B cell (primary cell): ENCODE data around the gene HECTD1. TPM values are rescaled to one million over a fixed set of nuclear protein-coding genes. Genes with fewer than 3 reads are reported as not detected.

ENCODE experiments used
- ATAC-seq: fragments of 200-7000 bp; cut with Tn5 transposase; one replicate; pipeline ENCODE4 v1.10.0; 2021; ENCODE audit warnings: low read depth, mild to moderate bottlenecking, moderate number of reproducible peaks, moderate library complexity
- CTCF ChIA-PET: fragments of 350-600 bp; sonication (Branson Sonifier 250); formaldehyde crosslinking; loops from one replicate; lab custom pipeline; 2021; ENCODE audit warnings: antibody characterized with exemption, inconsistent platforms; lab: Charles Lee
- POLR2A ChIA-PET: fragments of 350-600 bp; sonication (Branson Sonifier 250); formaldehyde crosslinking; loops from one replicate; lab custom pipeline; 2021; ENCODE audit warnings: antibody characterized with exemption; lab: Charles Lee
- DNase-seq: peaks from one replicate; pipeline ENCODE4 v3.0.0; 2013
- H2AFZ ChIP-seq: 2 replicates; pipeline ENCODE4 v1.6.1; 2012; ENCODE audit warnings: mild to moderate bottlenecking, low read depth, low read length; ENCODE audit not compliant: insufficient read depth, poor library complexity, severe bottlenecking
- H3K27ac ChIP-seq, 2 donors: 1 replicate in 1 of 2; 2 replicates in 1 of 2; pipeline ENCODE4 v1.5.1; 2012 to 2013; ENCODE audit warnings: low read length in 2 of 2, mild to moderate bottlenecking in 2 of 2, moderate library complexity in 1 of 2
- H3K27me3 ChIP-seq, 4 experiments: fragments of 200-600 bp in 1 of 4; sonication (generic) in 1 of 4; replicated peaks in 1 of 4; 1 replicate in 2 of 4; 2 replicates in 2 of 4; pipeline versions ENCODE4 v1.6.1 to v1.7.0; 2013 to 2016; ENCODE audit warnings: low read length in 3 of 4, mild to moderate bottlenecking in 2 of 4, mixed read lengths in 1 of 4, moderate library complexity in 1 of 4; ENCODE audit not compliant: insufficient read depth in 4 of 4, control insufficient read depth in 3 of 4; ENCODE audit errors: control extremely low read depth in 1 of 4
- H3K36me3 ChIP-seq, 2 experiments: replicated peaks in 1 of 2; 1 replicate in 1 of 2; 2 replicates in 1 of 2; pipeline versions ENCODE4 v1.6.1 to v1.7.1; 2013; ENCODE audit warnings: low read length in 1 of 2; ENCODE audit not compliant: insufficient read depth in 2 of 2, control insufficient read depth in 1 of 2; ENCODE audit errors: control extremely low read depth in 1 of 2, extremely low read depth in 1 of 2
- H3K4me1 ChIP-seq, 2 donors: fragments of 200-600 bp in 1 of 2; sonication (generic) in 1 of 2; 1 replicate in 1 of 2; 2 replicates in 1 of 2; pipeline versions ENCODE4 v1.5.1 to v1.6.1; 2013 to 2017; ENCODE audit warnings: low read length in 2 of 2; ENCODE audit not compliant: control insufficient read depth in 2 of 2, insufficient read depth in 2 of 2
- H3K4me2 ChIP-seq: replicated peaks from 2 replicates; pipeline ENCODE3; 2012; ENCODE audit warnings: mild to moderate bottlenecking, low read depth, low read length; ENCODE audit not compliant: poor library complexity, severe bottlenecking
- H3K4me3 ChIP-seq, 5 experiments: fragments of 200-600 bp in 1 of 5; sonication (generic) in 1 of 5; 1 replicate in 3 of 5; 2 replicates in 2 of 5; pipeline versions ENCODE4 v1.5.1 to v1.7.0; 2011 to 2016; ENCODE audit warnings: low read length in 4 of 5, mild to moderate bottlenecking in 4 of 5, low read depth in 2 of 5, control low read depth in 1 of 5, moderate library complexity in 1 of 5; ENCODE audit not compliant: insufficient read depth in 1 of 5; ENCODE audit errors: control extremely low read depth in 1 of 5, extremely low read depth in 1 of 5
- H3K79me2 ChIP-seq: fragments of 200-600 bp; sonication (generic); one replicate; pipeline ENCODE4 v1.6.0; 2016; ENCODE audit warnings: low read length; ENCODE audit not compliant: control insufficient read depth, insufficient read depth
- H3K9ac ChIP-seq: fragments of 200-600 bp; sonication (generic); 2 replicates; pipeline ENCODE4 v1.6.1; 2017; ENCODE audit warnings: mild to moderate bottlenecking, low read length, moderate library complexity
- H3K9me3 ChIP-seq, 3 donors: one replicate each; pipeline versions ENCODE4 v1.6.1 to v1.7.1; 2013; ENCODE audit warnings: low read length in 2 of 3; ENCODE audit not compliant: control insufficient read depth in 2 of 3, insufficient read depth in 1 of 3; ENCODE audit errors: control extremely low read depth in 1 of 3
- H4K20me1 ChIP-seq: 2 replicates; pipeline ENCODE4 v1.6.0; 2012; ENCODE audit warnings: mild to moderate bottlenecking, low read length; ENCODE audit not compliant: insufficient read depth, control insufficient read depth, poor library complexity, severe bottlenecking
- H3K27ac Mint-ChIP-seq: one replicate; pipeline ENCODE4 v1.8.0; 2021; ENCODE audit warnings: mixed read lengths
- H3K27me3 Mint-ChIP-seq: one replicate; pipeline ENCODE4 v1.8.0; 2021; ENCODE audit warnings: mixed read lengths
- H3K4me1 Mint-ChIP-seq: one replicate; pipeline ENCODE4 v1.8.0; 2021; ENCODE audit warnings: mixed read lengths
- H3K4me3 Mint-ChIP-seq: one replicate; pipeline ENCODE4 v1.8.0; 2021; ENCODE audit warnings: mixed read lengths
- H3K9me3 Mint-ChIP-seq: one replicate; pipeline ENCODE4 v1.8.0; 2022; ENCODE audit warnings: mixed read lengths; ENCODE audit not compliant: insufficient read depth
- CTCF ChIP-seq: fragments of 200-600 bp; IDR thresholded peaks from one replicate; pipeline ENCODE4 v1.8.0; 2022; ENCODE audit warnings: antibody characterized with exemption, mild to moderate bottlenecking
- EZH2 ChIP-seq: IDR thresholded peaks from 2 replicates; pipeline ENCODE4 v1.6.1; 2012; ENCODE audit warnings: borderline replicate concordance, low read depth, mild to moderate bottlenecking, moderate library complexity, low read length; ENCODE audit not compliant: insufficient read depth, poor library complexity, severe bottlenecking
- WGBS: methylation state at CpG from one replicate; pipeline ENCODE4 v1.1.5; 2013; ENCODE audit warnings: missing lambda C conversion rate; ENCODE audit not compliant: insufficient coverage; 5-methylcytosine and 5-hydroxymethylcytosine counted together
- intact Hi-C: fragments of 100-400 bp; cut with micrococcal nuclease; formaldehyde crosslinking; loops from one replicate; pipeline ENCODE4 v1.10.0; 2022
- polyA plus RNA-seq: library from polyadenylated mRNA; depleted of rRNA; stranded (reverse); fragments of >200 nt; gene quantifications from 2 replicates; pipeline ENCODE4 v1.2.3, GENCODE V29; 2012
- total RNA-seq, 2 donors: library from RNA; stranded (reverse); fragments of 120-200 nt in 1 of 2; gene quantifications; 1 replicate in 1 of 2; 2 replicates in 1 of 2; pipeline versions ENCODE4 v1.2.3 to v1.2.4, GENCODE V29; 2013 to 2022

Gene HECTD1
- total and polyA plus RNA-seq, 2 donors (not counting 1 experiment from before 2014, with no cell fraction given): 63.1 to 184 TPM

DNA sequence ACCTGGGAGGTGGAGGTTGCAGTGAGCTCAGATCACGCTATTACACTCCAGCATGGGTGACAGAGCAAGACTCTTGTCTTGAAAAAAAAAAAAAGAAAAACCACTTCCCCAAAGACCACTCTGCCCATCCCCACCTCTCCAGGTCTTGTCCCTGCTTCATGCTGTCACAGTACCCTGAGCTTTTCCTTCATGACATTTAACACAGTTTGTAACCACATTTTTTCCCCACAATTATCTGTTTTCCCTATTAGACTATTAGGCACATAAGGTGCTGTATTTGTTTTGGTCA, 6.9 kb downstream of the HECTD1 start:
- no peak for DNase-seq
- Histone ChIP-seq H3K36me3 (peaks cover 12 to 22% of the 10 kb centered on the region in 2 experiments), H3K4me1 (peaks cover 9 to 23% of the 10 kb centered on the region in 2 donors), H3K4me2 (no peak overlapping the region), H2AFZ (no peak overlapping the region), H3K9ac (no peak overlapping the region), H3K4me3 (no peak overlapping the region), H4K20me1 (peaks cover 38% of the 10 kb centered on the region), H3K27ac (peak overlapping the region in 1 of 2 donors; percentile 6), H3K27me3 (no peaks in the 10 kb centered on the region), H3K9me3 (no peaks in the 10 kb centered on the region), H3K79me2 (peaks cover 99% of the 10 kb centered on the region)
- ATAC-seq: no peak
- TF ChIP-seq EZH2: no peak
- H3K4me3 Mint-ChIP-seq: no peak overlapping the region
- ChIA-PET CTCF (no interaction called here), POLR2A (interaction anchor here (0.6 kb wide), 1 partner anchor 20 kb away, joined by 3 read pairs; no protein-coding TSS in a partner anchor)
- intact Hi-C loops: no loop called here
- WGBS: 33% methylated on average over 1 of the region's 1 CpG
- H3K4me1 Mint-ChIP-seq: peaks cover 50% of the 10 kb centered on the region
- H3K27ac Mint-ChIP-seq: peak overlapping the region; percentile 75
- no peaks in the 10 kb centered on the region for H3K27me3 Mint-ChIP-seq
- no peaks in the 10 kb centered on the region for H3K9me3 Mint-ChIP-seq

DNA sequence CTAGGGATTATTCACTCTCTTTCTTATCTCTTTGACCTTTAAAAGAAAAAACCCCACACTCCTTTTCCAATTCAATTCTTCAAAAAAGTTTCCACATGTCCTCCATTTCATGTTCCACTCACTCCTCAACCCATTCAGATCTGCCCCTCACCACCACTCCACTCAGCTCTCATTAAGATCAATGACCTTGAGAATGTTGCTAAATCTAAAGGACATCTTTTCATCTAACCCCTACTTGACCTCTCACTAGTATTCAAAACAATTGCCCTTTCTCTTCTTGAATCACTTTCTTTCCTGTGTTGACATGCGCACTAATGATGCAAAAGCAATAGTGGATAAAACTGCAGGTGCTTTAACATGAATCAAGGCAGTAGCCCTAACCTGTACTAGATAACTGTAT, 9.9 kb downstream of the HECTD1 start:
- intact Hi-C loops: no loop called here
- no CpG with 5 or more reads among the region's 1 CpG for WGBS
- Histone ChIP-seq H3K4me3 (no peak overlapping the region), H3K9me3 (no peaks in the 10 kb centered on the region), H3K4me2 (peak overlapping the region; percentile 1), H3K9ac (no peak overlapping the region), H4K20me1 (peaks cover 47% of the 10 kb centered on the region), H2AFZ (no peak overlapping the region), H3K79me2 (peaks cover 95% of the 10 kb centered on the region), H3K27me3 (no peaks in the 10 kb centered on the region), H3K36me3 (peaks cover 15 to 29% of the 10 kb centered on the region in 2 experiments), H3K4me1 (peaks cover 7 to 17% of the 10 kb centered on the region in 2 donors), H3K27ac (peak overlapping the region in 1 of 2 donors; percentile 18)
- DNase-seq (no peak), ATAC-seq (no peak)
- Mint-ChIP-seq H3K4me1 (peaks cover 38% of the 10 kb centered on the region), H3K9me3 (no peaks in the 10 kb centered on the region), H3K4me3 (no peak overlapping the region), H3K27me3 (no peaks in the 10 kb centered on the region), H3K27ac (no peak overlapping the region)
- CTCF ChIA-PET: interaction anchor here (1.4 kb wide), 1 partner anchor 10 kb away, joined by 4 read pairs; the partner anchor contains the start of gene HECTD1
- TF ChIP-seq CTCF (no peak), EZH2 (no peak)
- POLR2A ChIA-PET: interaction anchor here (0.6 kb wide), 1 partner anchor 230 kb away, joined by 5 read pairs; no protein-coding TSS in a partner anchor
